ENCODE data around the gene NRBF2. TPM values are rescaled to one million over a fixed set of nuclear protein-coding genes. Genes with fewer than 3 reads are reported as not detected.

NRBF2 gene
- total and polyA plus RNA-seq, 2 of the 4 experiments (the other 2 are of a cell fraction), result 19.9 to 20.6 TPM

DNA sequence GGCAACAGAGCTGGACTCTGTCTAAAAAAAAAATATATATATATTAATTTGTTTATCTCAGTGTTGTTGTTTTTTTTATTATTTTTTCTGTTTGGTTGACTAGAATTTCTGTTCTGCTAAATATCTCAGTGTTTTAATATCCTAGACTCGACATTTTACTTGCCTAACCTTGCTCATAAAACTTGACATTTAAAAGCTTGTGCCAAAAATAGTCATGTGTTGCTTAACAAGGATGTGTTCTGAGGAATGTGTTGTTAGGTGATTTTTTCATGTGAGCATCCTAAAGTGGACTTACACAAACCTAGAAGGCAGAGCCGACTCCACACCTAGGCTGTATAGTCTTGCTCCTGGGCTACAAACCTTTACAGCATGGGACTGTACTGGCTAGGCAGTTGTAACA is 23.1 kb downstream of the NRBF2 start:
- no peaks in the 10 kb centered on the region; the same call in 1 of the 2 replicates for H3K9me1 ChIP-seq (ENCODE audit: insufficient read depth, low read length)
- no peak overlapping the region for H3K27ac ChIP-seq (ENCODE audit: insufficient read depth, low read length)
- H4K8ac ChIP-seq (ENCODE audit: low read depth in 2 of 2, low read length in 2 of 2), result no peak overlapping the region
- TF ChIP-seq MAFK (IDR thresholded peaks at IDR 0.05; ENCODE audit: low read depth, low read length) (no peak), POLR2A (IDR thresholded peaks at IDR 0.05; ENCODE audit: low read depth, low read length) (no peak), FOS (IDR thresholded peaks at IDR 0.05; ENCODE audit: low read depth, low read length) (no peak)
- no peak overlapping the region for H3K14ac ChIP-seq (replicated peaks; ENCODE audit: low read depth, low read length)
- WGBS, 2 experiments (ENCODE audit: extremely low coverage in 2 of 2, insufficient read length in 1 of 2), result no CpG with 5 or more reads among the region's 2 CpGs
- no peak overlapping the region for H3K56ac ChIP-seq (ENCODE audit: extremely low read depth, insufficient read depth, low read length)
- no peak overlapping the region for H2BK15ac ChIP-seq (ENCODE audit: low read depth, low read length)
- dilution Hi-C loops (cut with HindIII; ENCODE audit: low sequenced_read_pairs, unreplicated experiment) (loop anchor here (25.0 kb wide), 2 partner anchors 544 to 556 kb away; no protein-coding TSS in a partner anchor), intact Hi-C loops (cut with micrococcal nuclease) (loop anchor here (2.0 to 5.0 kb wide), 3 partner anchors 74 to 354 kb away; partner anchors contain the start of gene ADO), in situ Hi-C loops (cut with MboI; ENCODE audit: low sequenced_read_pairs) (loop anchor here (10.0 kb wide), 3 partner anchors 341 to 721 kb away; partner anchors contain the start of gene EGR2)
- H3K23ac ChIP-seq (ENCODE audit: low read depth, low read length), result no peak overlapping the region
- H2BK120ac ChIP-seq (ENCODE audit: low read depth, low read length), result no peak overlapping the region
- no peak overlapping the region for H2AFZ ChIP-seq (replicated peaks; ENCODE audit: low read length, poor library complexity)
- H3K4me3 ChIP-seq (ENCODE audit: insufficient read depth, low read depth, low read length), result no peak overlapping the region
- H2AK5ac ChIP-seq (ENCODE audit: low read depth, low read length), result no peak overlapping the region
- no peak overlapping the region for H4K5ac ChIP-seq (ENCODE audit: low read depth, low read length)
- H3K79me1 ChIP-seq (ENCODE audit: low read depth in 1 of 2, low read length in 2 of 2), result peaks cover 11 to 32% of the 10 kb centered on the region in 2 experiments; a peak in 3 of 4 replicates
- DNase-seq (no peak), ATAC-seq (ENCODE audit: low read depth) (no peak)
- no peak overlapping the region for H3K4ac ChIP-seq (ENCODE audit: low read depth, low read length)
- ChIA-PET CTCF (interaction anchor here (1.2 kb wide), 1 partner anchor 11 kb away, joined by 3 read pairs; no protein-coding TSS in a partner anchor), POLR2A (ENCODE audit: unreplicated experiment) (no interaction called here)
- H2BK5ac ChIP-seq (ENCODE audit: low read depth, low read length, poor library complexity, severe bottlenecking), result no peak overlapping the region
- BruUV-seq (replicated peaks), result no TSS peak
- peaks cover 28% of the 10 kb centered on the region; the same call in 1 of the 2 replicates for H4K20me1 ChIP-seq (ENCODE audit: insufficient read depth, low read length)
- no peak overlapping the region for H2AK9ac ChIP-seq (replicated peaks; ENCODE audit: low read depth, low read length, poor library complexity)
- no peaks in the 10 kb centered on the region for H3K27me3 ChIP-seq (ENCODE audit: control insufficient read depth, insufficient read depth, low read length)
- H3K36me3 ChIP-seq (ENCODE audit: control insufficient read depth, insufficient read depth, low read length), result peaks cover 8% of the 10 kb centered on the region
- no peaks in the 10 kb centered on the region for H3K9me3 ChIP-seq (ENCODE audit: control insufficient read depth, insufficient read depth, low read length)
- no peak overlapping the region for H3K9ac ChIP-seq (ENCODE audit: low read depth, low read length)
- H3K4me1 ChIP-seq (ENCODE audit: control insufficient read depth, insufficient read depth, low read length), result peaks cover 2% of the 10 kb centered on the region; the same call in 1 of the 2 replicates
- no peak overlapping the region for H3K4me2 ChIP-seq (ENCODE audit: low read depth, low read length)
- no peak overlapping the region for H3K18ac ChIP-seq (ENCODE audit: low read depth, low read length)
- no peak overlapping the region for H4K91ac ChIP-seq (ENCODE audit: insufficient read depth, low read depth, low read length)
- no peak overlapping the region for H2BK20ac ChIP-seq (ENCODE audit: low read depth, low read length)

All from IMR-90 (cell line).